Tibial artery (tissue), 4 donors: Measurements from ENCODE around the gene ADGRG2.

Experiments
- DNase-seq, 2 donors: peaks; one replicate each; pipeline ENCODE4 v3.0.0-alpha.2; 2019
- H3K27ac ChIP-seq, 2 donors: fragments of 200-600 bp; sonication (generic) in 1 of 2; 1 replicate in 1 of 2; 2 replicates in 1 of 2; pipeline ENCODE4 v1.5.1; 2018 to 2019; ENCODE audit warnings: mild to moderate bottlenecking in 1 of 2
- H3K27me3 ChIP-seq, 2 donors: fragments of 200-600 bp; sonication (generic) in 1 of 2; one replicate each; pipeline versions ENCODE4 v1.5.1 to v1.6.0; 2016 to 2019
- H3K36me3 ChIP-seq, 3 donors: fragments of 200-600 bp; sonication (generic) in 2 of 3; one replicate each; pipeline ENCODE4 v1.5.1; 2016 to 2019; ENCODE audit warnings: mild to moderate bottlenecking in 2 of 3
- H3K4me1 ChIP-seq, 4 donors: fragments of 200-600 bp; sonication (generic) in 2 of 4; 1 replicate in 3 of 4; 2 replicates in 1 of 4; pipeline ENCODE4 v1.5.1; 2016 to 2019
- H3K4me3 ChIP-seq, 2 donors: fragments of 200-600 bp; sonication (generic) in 1 of 2; 1 replicate in 1 of 2; 2 replicates in 1 of 2; pipeline ENCODE4 v1.5.1; 2018 to 2019; ENCODE audit warnings: mild to moderate bottlenecking in 2 of 2
- H3K9me3 ChIP-seq, 3 donors: fragments of 200-600 bp; sonication (generic) in 1 of 3; one replicate each; pipeline ENCODE4 v1.5.1; 2016 to 2019
- intact Hi-C: fragments of 100-400 bp; cut with DNase I; formaldehyde crosslinking; loops from one replicate; pipeline ENCODE4 v1.15.0; 2023; ENCODE audit warnings: low total_unique reads
- TF ChIP-seq, protein P1 (sequence below), 2 experiments: fragments of 200-600 bp in 1 of 2; fragments of 450-650 bp in 1 of 2; IDR thresholded peaks; one replicate each; pipeline ENCODE4 v1.5.1; 2017 to 2019; ENCODE audit warnings: antibody characterized with exemption in 2 of 2, mild to moderate bottlenecking in 1 of 2, moderate library complexity in 1 of 2

The ADGRG2 gene

DNA sequence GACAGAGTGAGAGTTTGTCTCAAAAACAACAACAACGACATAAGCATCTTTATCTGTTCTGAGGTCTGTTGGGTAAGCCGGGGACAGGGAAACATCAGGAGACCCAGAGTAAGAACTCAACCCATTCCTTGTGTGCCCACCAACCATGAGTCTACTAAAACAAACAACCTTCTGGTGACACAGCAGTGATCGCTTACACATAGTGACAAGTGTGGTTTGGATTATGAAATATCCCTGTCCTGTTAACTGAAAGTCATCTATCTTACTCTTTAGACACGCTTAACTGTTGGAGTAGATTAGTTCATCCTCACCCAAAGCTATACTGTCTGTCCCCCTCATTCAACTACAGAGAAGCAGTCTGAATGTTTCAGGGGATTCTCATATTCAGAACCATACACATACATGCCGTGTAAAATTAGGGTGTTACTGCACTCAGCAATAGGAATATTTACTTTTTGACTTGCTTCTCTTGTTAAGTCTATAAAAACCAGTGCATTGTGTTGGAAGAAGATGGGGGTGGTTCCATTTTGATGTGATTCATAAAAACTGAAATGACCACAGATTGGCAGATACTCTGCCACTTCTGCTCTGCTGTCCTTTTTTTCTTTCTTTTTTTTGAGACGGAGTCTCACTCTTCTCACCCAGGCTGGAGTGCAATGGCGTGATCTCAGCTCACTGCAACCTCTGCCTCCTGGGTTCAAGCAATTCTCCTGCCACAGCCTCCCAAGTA is 165.8 kb downstream of the ADGRG2 start:
- TF ChIP-seq, protein P1, sequence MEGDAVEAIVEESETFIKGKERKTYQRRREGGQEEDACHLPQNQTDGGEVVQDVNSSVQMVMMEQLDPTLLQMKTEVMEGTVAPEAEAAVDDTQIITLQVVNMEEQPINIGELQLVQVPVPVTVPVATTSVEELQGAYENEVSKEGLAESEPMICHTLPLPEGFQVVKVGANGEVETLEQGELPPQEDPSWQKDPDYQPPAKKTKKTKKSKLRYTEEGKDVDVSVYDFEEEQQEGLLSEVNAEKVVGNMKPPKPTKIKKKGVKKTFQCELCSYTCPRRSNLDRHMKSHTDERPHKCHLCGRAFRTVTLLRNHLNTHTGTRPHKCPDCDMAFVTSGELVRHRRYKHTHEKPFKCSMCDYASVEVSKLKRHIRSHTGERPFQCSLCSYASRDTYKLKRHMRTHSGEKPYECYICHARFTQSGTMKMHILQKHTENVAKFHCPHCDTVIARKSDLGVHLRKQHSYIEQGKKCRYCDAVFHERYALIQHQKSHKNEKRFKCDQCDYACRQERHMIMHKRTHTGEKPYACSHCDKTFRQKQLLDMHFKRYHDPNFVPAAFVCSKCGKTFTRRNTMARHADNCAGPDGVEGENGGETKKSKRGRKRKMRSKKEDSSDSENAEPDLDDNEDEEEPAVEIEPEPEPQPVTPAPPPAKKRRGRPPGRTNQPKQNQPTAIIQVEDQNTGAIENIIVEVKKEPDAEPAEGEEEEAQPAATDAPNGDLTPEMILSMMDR (IDR thresholded peaks at IDR 0.05) = no peak
- Histone ChIP-seq H3K36me3 (no peaks in the 10 kb centered on the region), H3K27ac (no peak overlapping the region), H3K4me1 (no peaks in the 10 kb centered on the region), H3K27me3 (no peaks in the 10 kb centered on the region), H3K4me3 (no peak overlapping the region), H3K9me3 (peaks cover 0 to 3% (median 0%) of the 10 kb centered on the region in 3 donors)
- intact Hi-C loops = no loop called here
- no peak for DNase-seq

DNA sequence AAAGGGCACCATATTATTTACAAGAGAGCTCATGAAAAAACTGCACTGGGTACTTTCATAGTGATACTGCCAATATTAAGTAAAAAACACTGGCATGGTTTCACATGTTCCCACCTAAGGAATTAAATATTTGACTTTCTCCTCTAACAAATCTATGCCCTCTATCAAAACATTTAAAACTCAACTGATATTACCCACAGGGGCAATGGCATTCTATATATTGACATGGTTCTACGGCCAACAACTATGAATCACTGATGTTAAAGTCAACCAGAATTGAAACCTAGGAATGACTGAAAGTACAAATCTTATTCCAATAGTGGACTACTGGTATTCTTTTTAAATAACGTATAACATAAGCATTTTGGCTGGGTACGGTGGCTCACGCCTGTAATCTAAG is 166.6 kb downstream of the ADGRG2 start:
- TF ChIP-seq, protein P1 (IDR thresholded peaks at IDR 0.05) = no peak
- no peak for DNase-seq
- H3K36me3 ChIP-seq = peaks cover 0 to 8% (median 5%) of the 10 kb centered on the region in 3 donors
- intact Hi-C loops = no loop called here
- no peak overlapping the region for H3K27ac ChIP-seq
- no peaks in the 10 kb centered on the region for H3K4me1 ChIP-seq
- H3K27me3 ChIP-seq = no peaks in the 10 kb centered on the region
- no peak overlapping the region for H3K4me3 ChIP-seq
- peaks cover 0 to under 1% (median 0%) of the 10 kb centered on the region in 3 donors for H3K9me3 ChIP-seq

DNA sequence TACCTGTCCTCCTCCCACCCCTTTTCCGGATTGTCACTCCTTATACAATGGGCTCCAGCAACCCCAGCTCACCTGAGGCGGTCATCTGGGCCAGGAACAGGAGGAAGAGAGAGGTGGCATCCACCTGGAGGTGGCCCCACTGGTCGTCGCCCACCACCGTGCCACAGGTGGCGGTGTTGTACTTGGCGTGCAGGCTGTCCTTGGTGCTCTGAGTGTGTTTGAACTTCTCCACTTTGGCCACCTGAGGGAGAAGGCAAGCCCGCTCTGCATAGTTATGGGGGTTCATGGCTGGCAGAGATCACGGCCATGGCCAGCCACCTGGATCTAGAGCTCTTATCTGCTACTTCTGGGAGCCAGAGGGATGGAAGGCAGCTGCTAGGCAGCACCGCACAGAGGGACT is 171.2 kb downstream of the ADGRG2 start:
- Histone ChIP-seq H3K27me3 (no peaks in the 10 kb centered on the region), H3K9me3 (no peaks in the 10 kb centered on the region), H3K4me1 (no peaks in the 10 kb centered on the region), H3K36me3 (peaks cover 0 to 19% (median 8%) of the 10 kb centered on the region in 3 donors), H3K4me3 (no peak overlapping the region), H3K27ac (no peak overlapping the region)
- DNase-seq = no peak
- TF ChIP-seq, protein P1 (IDR thresholded peaks at IDR 0.05) = no peak
- intact Hi-C loops = no loop called here

DNA sequence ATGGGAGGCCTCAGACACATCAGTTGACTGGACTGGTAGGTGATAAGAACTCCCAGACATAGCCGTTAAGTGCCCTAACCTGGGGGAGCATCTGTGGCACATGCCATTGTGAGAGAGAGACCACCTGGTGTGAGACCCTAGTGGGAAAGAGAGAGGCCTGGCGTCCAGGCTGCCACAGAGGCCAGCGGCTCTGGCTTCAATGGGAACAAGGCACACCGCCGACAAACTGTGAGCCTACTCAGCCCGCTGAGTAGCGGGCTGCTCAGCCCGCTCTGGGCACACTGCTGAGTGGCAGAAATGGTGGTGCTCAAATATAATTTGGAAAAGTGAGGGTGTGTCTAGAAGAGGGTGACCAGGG is 172.3 kb downstream of the ADGRG2 start:
- TF ChIP-seq, protein P1 (IDR thresholded peaks at IDR 0.05) = no peak
- Histone ChIP-seq H3K27ac (no peak overlapping the region), H3K36me3 (peaks cover 0 to 19% (median 8%) of the 10 kb centered on the region in 3 donors)

DNA sequence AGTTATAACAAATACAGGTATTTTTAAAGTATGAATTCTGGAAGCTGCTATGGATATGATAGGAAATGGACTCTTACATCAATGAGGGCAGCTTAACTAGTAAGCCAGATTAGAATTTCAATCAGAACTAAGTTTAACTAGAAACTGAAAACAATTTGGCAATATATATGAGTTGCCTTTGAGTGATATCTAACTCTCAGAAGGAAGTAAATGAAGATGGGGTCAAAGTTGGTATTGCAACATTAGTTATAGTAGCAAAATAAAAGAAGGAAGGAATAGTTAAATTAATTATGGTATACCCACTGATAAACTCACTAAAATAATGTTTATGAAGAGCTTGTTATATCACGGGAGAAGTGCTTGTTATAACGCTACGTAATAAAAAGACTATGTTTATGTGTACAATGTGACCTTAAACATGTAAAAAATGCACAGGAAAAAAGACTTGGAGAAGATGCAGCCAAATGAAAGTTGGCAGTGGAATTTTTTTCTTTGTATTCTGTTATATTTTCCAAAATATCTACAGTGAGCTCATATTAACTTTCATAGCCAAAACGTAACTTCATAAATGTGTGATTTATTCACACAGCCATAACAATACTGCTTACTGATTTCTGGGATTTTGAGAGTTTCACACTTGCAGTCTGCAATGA is 172.9 kb downstream of the ADGRG2 start:
- H3K36me3 ChIP-seq = peaks cover 0 to 19% (median 8%) of the 10 kb centered on the region in 3 donors
- no peak overlapping the region for H3K4me3 ChIP-seq
- no peaks in the 10 kb centered on the region for H3K27me3 ChIP-seq
- intact Hi-C loops = no loop called here
- H3K9me3 ChIP-seq = no peaks in the 10 kb centered on the region
- no peak for DNase-seq
- TF ChIP-seq, protein P1 (IDR thresholded peaks at IDR 0.05) = no peak
- H3K27ac ChIP-seq = no peak overlapping the region
- H3K4me1 ChIP-seq = no peaks in the 10 kb centered on the region

More for the DNA sequence above, 172.3 kb downstream of the ADGRG2 start:
- DNase-seq = no peak
- Histone ChIP-seq H3K27me3 (no peaks in the 10 kb centered on the region), H3K4me1 (no peaks in the 10 kb centered on the region), H3K4me3 (no peak overlapping the region), H3K9me3 (no peaks in the 10 kb centered on the region)
- intact Hi-C loops = no loop called here
